Measurements from ENCODE around the gene ECHDC1.
"Not testable (repeated sequence)": the region's sequence is repeated elsewhere in the genome, so short reads cannot be mapped to it uniquely, and the experiment has no call there.

ECHDC1 gene

GRCh38 chr6:127342946-127343808 is at the start of gene ECHDC1:
Gene ECHDC1 (minus strand): TSS chr6:127343609. CDS start chr6:127331028, 12,581 bp downstream.
- peak; percentile 91 for DNase-seq (ENCODE audit: low read depth)
- H3K4me3 ChIP-seq (ENCODE audit: low read depth, low read length) = peak within 1 kb of the TSS; percentile 98
- no peak for TF ChIP-seq CTCF (IDR thresholded peaks at IDR 0.05; ENCODE audit: low read depth, low read length)
- TF ChIP-seq POLR2A (IDR thresholded peaks at IDR 0.05; ENCODE audit: extremely low read depth, insufficient read length) = peak; percentile 76
- TF ChIP-seq MYC (IDR thresholded peaks at IDR 0.05; ENCODE audit: low read depth, low read length) = peak; percentile 66
- TF ChIP-seq MAX (IDR thresholded peaks at IDR 0.05; ENCODE audit: low read depth, low read length) = peak; percentile 57

GRCh38 chr6:127392301-127392700 is 48.9 kb upstream of the ECHDC1 start:
- TF ChIP-seq POLR2A (IDR thresholded peaks at IDR 0.05; ENCODE audit: extremely low read depth, insufficient read length) = no peak
- no peak for TF ChIP-seq MYC (IDR thresholded peaks at IDR 0.05; ENCODE audit: low read depth, low read length)
- DNase-seq (ENCODE audit: low read depth) = no peak
- no peak overlapping the region for H3K4me3 ChIP-seq (ENCODE audit: low read depth, low read length)

GRCh38 chr6:127391094-127391953 is 47.9 kb upstream of the ECHDC1 start:
- no peak for DNase-seq (ENCODE audit: low read depth)
- no peak overlapping the region for H3K4me3 ChIP-seq (ENCODE audit: low read depth, low read length)
- TF ChIP-seq POLR2A (IDR thresholded peaks at IDR 0.05; ENCODE audit: extremely low read depth, insufficient read length) (no peak), MYC (IDR thresholded peaks at IDR 0.05; ENCODE audit: low read depth, low read length) (no peak), CTCF (IDR thresholded peaks at IDR 0.05; ENCODE audit: low read depth, low read length) (no peak), MAX (IDR thresholded peaks at IDR 0.05; ENCODE audit: low read depth, low read length) (no peak)

- DNase-seq (ENCODE audit: low read depth) = no peak
- H3K4me3 ChIP-seq (ENCODE audit: low read depth, low read length) = no peak overlapping the region
- TF ChIP-seq CTCF (IDR thresholded peaks at IDR 0.05; ENCODE audit: low read depth, low read length) (no peak), MAX (IDR thresholded peaks at IDR 0.05; ENCODE audit: low read depth, low read length) (no peak), MYC (IDR thresholded peaks at IDR 0.05; ENCODE audit: low read depth, low read length) (no peak)
These were observed 46.3 kb upstream of the ECHDC1 start for GRCh38 chr6:127389706-127390105.

- no peak overlapping the region for H3K4me3 ChIP-seq (ENCODE audit: low read depth, low read length)
- no peak for DNase-seq (ENCODE audit: low read depth)
- TF ChIP-seq MYC (IDR thresholded peaks at IDR 0.05; ENCODE audit: low read depth, low read length) (no peak), CTCF (IDR thresholded peaks at IDR 0.05; ENCODE audit: low read depth, low read length) (no peak), POLR2A (IDR thresholded peaks at IDR 0.05; ENCODE audit: extremely low read depth, insufficient read length) (no peak), MAX (IDR thresholded peaks at IDR 0.05; ENCODE audit: low read depth, low read length) (no peak)
These were observed 42.4 kb upstream of the ECHDC1 start for GRCh38 chr6:127385668-127386430.

GRCh38 chr6:127384848-127385247 is 41.4 kb upstream of the ECHDC1 start:
- H3K4me3 ChIP-seq (ENCODE audit: low read depth, low read length); DNase-seq (ENCODE audit: low read depth): not testable (repeated sequence)
